Measurements from ENCODE around the gene NOSIP. TPM values are rescaled to one million over a fixed set of nuclear protein-coding genes. Genes with fewer than 3 reads are reported as not detected.
A peak's percentile ranks its signal among the peaks of the same experiment; 100 is the strongest.

NOSIP gene
- total and polyA plus RNA-seq, 8 donors: 40.8 to 67.9 (median 61.2) TPM

DNA sequence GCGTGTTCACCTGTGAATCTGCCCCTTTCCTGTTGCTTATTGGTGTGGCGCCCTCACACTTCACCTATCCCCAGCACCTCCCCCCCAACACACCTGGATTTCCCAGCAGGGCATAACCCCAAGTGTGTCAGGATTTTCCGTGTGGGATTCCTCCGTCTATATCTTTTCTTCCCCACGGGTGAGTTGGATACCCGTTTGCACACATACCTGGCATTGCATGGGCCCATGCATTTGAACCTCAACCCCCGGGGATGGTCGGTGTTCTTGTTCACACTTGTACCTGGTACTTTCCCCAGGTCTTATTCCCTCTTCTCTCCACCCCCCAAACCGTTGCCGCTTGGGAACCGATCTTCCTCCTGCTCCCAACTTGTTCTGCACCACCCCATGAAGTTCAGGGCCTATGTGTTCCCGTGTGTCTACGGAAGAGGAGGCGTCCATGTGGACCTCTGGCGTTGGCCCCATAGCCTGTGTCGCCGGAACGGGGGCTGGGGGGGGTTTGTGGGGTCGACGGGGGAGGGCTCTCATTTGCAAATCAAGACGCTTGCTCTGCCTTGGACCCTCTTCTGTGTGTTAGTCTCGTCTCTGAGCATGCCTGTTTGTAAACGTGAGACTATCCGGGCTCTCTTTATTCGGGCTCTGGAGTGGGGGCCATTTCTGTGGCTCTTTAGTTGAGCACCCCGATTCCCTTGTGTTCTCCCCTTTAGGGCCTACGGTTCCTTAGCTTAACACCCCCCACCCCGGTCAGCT, 12.3 kb upstream of the NOSIP start:
- no peak for TF ChIP-seq CTCF (IDR thresholded peaks at IDR 0.05)
- Histone ChIP-seq H3K9me3 (no peaks in the 10 kb centered on the region), H3K36me3 (peaks cover 0 to 38% of the 10 kb centered on the region in 2 donors), H3K4me1 (peaks cover 0 to 24% of the 10 kb centered on the region in 2 donors), H3K27me3 (no peaks in the 10 kb centered on the region), H3K4me3 (peak overlapping the region; percentile 75 to 87), H3K27ac (peak overlapping the region; percentile 88)
- intact Hi-C loops (cut with DNase I): no loop called here
- no peak for ATAC-seq
- DNase-seq: no peak

- no peak for ATAC-seq
- no peak for TF ChIP-seq CTCF (IDR thresholded peaks at IDR 0.05)
- intact Hi-C loops (cut with DNase I): no loop called here
- Histone ChIP-seq H3K9me3 (no peaks in the 10 kb centered on the region), H3K36me3 (peaks cover 0 to 31% of the 10 kb centered on the region in 2 donors), H3K4me3 (peak overlapping the region; percentile 75 to 87), H3K27me3 (no peaks in the 10 kb centered on the region), H3K4me1 (peaks cover 0 to 24% of the 10 kb centered on the region in 2 donors), H3K27ac (peak overlapping the region; percentile 88)
- peak; percentile 31 to 82 (median 54) for DNase-seq
Measured at GRCh38 chr19:49591731-49592485, 11.6 kb upstream of the NOSIP start.

DNA sequence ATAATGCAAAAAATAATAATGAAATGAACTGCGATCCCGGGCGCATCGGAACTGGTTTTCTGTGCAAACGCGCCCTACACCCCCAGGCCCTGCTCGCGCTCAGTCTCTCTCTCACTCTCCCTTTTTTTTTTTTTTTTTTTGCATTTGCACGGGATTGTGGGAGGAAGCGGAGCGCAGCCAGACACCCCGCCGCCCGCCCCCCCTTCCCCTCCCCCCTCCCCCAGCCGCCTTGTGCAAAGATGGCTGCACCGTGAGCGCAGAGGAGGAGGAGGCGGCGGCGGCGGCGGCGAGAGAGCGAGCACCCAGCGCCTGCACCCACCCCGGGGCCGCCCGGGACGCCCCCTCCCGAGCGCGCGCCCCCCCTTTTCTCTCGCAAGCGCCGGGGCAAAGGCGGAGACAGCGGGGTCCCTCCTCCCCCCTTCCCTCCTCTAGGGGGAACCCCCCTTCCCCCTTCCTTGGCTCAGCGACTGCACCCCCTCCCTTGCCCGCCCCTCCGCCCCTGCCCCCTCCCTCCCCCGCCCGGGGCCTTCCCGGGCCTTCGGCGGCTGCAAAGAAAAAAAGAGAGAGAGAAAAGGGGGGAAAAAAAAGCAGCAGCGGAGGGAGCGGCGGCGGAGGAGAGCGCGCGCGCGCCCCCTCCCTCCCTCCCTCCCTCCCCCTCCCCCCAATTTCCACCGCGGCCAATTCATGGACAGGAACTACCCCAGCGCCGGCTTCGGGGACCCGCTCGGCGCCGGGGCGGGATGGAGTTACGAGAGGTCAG, 10.8 kb upstream of the NOSIP start, which contains the start of gene PRR12:
Gene PRR12, plus strand, starts transcription at position 212 of the 760 bp plus-strand sequence. Its CDS starts 473 bp downstream, at position 685.
- DNase-seq: peak; percentile 66 to 87 (median 76)
- Histone ChIP-seq H3K4me1 (peaks cover 0 to 24% of the 10 kb centered on the region in 2 donors), H3K36me3 (peaks cover 0 to 23% of the 10 kb centered on the region in 2 donors), H3K27me3 (no peaks in the 10 kb centered on the region), H3K27ac (peak within 1 kb of the TSS; percentile 88), H3K4me3 (peak within 1 kb of the TSS; percentile 75 to 87), H3K9me3 (no peaks in the 10 kb centered on the region)
- ATAC-seq: peak; percentile 63
- TF ChIP-seq CTCF (IDR thresholded peaks at IDR 0.05): no peak
- intact Hi-C loops (cut with DNase I): no loop called here

DNA sequence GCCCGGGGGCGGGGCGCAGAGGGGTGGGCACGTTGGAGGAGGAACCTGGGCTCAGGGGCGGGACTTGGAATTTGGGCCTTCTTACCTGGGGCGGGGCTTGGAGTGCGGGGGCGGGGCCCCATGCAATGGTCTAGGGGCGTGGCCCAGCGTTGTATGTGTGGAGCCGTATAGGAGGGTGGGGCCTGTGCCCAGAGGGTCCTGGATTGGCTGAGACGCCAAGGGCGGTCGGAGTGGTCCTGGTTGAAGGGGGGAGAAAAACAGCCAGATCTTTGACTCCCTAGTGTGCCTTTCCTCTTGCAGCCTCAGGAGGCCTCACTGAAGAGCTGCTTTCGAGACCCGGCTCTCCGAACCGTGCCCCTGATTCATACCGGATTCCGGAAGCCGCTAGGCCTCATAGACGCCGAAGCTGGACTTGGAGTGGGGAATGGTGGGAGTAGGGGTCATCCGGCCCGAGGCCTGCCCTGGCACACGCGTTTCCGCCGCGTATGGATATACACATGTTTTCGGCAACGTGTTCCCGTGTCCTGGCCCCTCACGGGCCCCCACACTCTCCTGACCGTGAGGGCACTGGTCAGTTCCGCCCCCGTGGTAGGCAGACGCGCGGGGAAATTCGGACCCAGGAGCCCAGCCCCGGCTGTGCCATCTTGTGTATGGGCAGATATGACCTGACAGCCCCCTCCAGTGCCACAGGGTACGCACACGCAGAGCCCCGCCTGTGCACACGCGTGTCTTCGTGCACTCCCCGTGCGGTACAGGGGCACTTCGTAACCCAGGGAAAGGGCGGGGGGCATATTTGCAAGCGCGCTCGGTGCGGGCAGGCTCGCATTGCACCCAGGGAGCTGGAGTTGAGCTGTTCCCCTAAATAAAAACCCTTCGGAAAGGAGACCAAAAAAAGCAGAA, 10.0 kb upstream of the NOSIP start:
- Histone ChIP-seq H3K36me3 (peaks cover 0 to 15% of the 10 kb centered on the region in 2 donors), H3K4me3 (peak overlapping the region; percentile 75 to 87), H3K9me3 (no peaks in the 10 kb centered on the region), H3K4me1 (peaks cover 0 to 24% of the 10 kb centered on the region in 2 donors), H3K27ac (peak overlapping the region; percentile 88), H3K27me3 (no peaks in the 10 kb centered on the region)
- no peak for TF ChIP-seq CTCF (IDR thresholded peaks at IDR 0.05)
- ATAC-seq: peak; percentile 87
- intact Hi-C loops (cut with DNase I): no loop called here
- DNase-seq: peak; percentile 91 to 97 (median 97)

Data from left lung (tissue), 10 donors.